HG02763 (cell line): ENCODE results near the gene PRSS58.

Experiments used
- ATAC-seq: cut with Tn5 transposase; IDR thresholded peaks from one replicate; pipeline ENCODE4 v1.9.1; 2021; ENCODE audit warnings: mild to moderate bottlenecking, moderate library complexity; ENCODE audit not compliant: unreplicated experiment

Gene PRSS58

DNA sequence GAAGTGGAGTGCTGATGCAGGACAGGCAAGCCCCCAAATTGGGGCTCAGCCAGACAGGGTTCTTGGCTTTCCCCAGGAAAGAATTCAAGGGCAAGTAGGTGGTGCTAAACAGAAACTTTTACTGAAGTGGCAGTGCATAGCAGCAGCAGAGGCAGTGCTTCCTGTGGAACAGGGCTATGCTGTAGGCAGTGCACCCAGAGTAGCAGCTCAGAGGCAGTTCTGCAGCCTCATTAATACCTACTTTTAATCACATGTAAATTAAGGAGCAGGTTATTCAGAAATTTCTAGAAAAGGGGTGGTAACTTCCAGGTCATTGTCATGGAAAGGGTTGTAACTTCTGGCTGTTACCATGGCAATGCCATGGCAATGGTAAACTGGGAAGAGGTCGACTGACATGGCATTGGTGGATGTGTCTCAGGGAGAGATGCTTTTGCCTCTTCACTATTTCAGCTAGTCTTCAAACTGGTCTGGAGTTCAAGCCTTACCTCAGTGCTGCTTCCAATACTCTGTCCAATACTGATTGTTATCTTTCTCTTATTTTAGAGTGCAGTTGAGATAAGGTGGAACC, 29.2 kb downstream of the PRSS58 start:
- no peak for ATAC-seq
